ENCODE results near the gene SOCS1. TPM values are rescaled to one million over a fixed set of nuclear protein-coding genes. Genes with fewer than 3 reads are reported as not detected.

Gene SOCS1, protein sequence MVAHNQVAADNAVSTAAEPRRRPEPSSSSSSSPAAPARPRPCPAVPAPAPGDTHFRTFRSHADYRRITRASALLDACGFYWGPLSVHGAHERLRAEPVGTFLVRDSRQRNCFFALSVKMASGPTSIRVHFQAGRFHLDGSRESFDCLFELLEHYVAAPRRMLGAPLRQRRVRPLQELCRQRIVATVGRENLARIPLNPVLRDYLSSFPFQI
- 0.77 and 0.79 TPM in 2 replicates for total RNA-seq

DNA sequence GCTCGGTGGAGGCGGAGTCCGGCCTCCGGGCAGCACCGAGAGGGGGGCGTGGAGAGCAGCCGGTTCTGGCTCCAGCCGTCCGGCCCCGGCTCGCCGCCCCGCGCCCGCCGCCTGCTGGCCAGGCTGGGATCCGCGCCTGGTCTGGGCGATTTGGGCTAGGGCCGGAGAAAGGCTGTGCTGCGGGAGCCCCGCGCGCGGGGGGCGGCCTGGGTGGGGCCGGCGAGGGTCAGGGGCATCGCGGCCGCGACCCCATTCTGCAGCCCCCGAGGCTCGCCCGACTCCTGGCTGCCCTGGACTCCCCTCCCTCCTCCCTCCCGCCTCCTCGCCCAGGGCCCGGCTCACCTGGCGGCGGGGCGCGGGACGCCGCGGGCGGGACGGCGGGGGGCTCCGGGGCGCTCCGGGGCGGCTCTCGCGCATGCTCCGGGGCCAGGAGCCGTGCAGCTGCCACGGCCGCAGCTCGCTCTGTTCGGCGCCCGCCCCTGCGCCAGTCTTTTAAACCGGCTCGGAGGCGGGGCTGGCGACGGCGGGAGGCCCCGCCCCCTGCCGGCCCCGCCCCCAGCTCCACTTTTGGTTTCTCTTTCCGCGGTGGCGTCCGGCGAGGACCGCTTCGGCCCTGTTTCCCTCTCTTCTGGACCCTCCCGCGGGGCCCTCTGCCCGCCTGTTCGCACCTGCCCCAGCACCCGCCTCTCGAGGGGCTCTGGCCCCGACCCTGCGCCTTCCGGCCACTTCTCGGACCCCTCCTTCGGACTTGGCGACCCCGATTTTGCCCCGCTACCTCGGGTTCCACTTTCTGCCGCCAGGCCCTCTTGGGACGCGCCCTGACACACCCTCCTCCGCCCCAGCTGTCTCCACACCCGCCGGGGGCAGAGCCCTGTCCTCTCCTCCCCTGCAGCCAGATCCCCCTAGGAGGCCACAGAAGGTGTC, at the start of gene SOCS1:
Gene SOCS1, minus strand, starts transcription at position 468 of the 924 bp plus-strand sequence. CDS start 726 bp downstream, outside the sequence.
- Histone ChIP-seq H3K27me3 (ENCODE audit: control insufficient read depth, insufficient read depth, low read length) (no peaks in the 10 kb centered on the region), H3K36me3 (ENCODE audit: control insufficient read depth, insufficient read depth, low read length) (no peaks in the 10 kb centered on the region), H3K4me3 (ENCODE audit: low read depth, low read length) (peak within 1 kb of the TSS; percentile 70)
- DNase-seq (ENCODE audit: low read depth), result peak; percentile 50
- TF ChIP-seq, protein P1, sequence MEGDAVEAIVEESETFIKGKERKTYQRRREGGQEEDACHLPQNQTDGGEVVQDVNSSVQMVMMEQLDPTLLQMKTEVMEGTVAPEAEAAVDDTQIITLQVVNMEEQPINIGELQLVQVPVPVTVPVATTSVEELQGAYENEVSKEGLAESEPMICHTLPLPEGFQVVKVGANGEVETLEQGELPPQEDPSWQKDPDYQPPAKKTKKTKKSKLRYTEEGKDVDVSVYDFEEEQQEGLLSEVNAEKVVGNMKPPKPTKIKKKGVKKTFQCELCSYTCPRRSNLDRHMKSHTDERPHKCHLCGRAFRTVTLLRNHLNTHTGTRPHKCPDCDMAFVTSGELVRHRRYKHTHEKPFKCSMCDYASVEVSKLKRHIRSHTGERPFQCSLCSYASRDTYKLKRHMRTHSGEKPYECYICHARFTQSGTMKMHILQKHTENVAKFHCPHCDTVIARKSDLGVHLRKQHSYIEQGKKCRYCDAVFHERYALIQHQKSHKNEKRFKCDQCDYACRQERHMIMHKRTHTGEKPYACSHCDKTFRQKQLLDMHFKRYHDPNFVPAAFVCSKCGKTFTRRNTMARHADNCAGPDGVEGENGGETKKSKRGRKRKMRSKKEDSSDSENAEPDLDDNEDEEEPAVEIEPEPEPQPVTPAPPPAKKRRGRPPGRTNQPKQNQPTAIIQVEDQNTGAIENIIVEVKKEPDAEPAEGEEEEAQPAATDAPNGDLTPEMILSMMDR (IDR thresholded peaks at IDR 0.05; ENCODE audit: insufficient read depth, low read length, severe bottlenecking), result peak; percentile 71
- no peak for FAIRE-seq

DNA sequence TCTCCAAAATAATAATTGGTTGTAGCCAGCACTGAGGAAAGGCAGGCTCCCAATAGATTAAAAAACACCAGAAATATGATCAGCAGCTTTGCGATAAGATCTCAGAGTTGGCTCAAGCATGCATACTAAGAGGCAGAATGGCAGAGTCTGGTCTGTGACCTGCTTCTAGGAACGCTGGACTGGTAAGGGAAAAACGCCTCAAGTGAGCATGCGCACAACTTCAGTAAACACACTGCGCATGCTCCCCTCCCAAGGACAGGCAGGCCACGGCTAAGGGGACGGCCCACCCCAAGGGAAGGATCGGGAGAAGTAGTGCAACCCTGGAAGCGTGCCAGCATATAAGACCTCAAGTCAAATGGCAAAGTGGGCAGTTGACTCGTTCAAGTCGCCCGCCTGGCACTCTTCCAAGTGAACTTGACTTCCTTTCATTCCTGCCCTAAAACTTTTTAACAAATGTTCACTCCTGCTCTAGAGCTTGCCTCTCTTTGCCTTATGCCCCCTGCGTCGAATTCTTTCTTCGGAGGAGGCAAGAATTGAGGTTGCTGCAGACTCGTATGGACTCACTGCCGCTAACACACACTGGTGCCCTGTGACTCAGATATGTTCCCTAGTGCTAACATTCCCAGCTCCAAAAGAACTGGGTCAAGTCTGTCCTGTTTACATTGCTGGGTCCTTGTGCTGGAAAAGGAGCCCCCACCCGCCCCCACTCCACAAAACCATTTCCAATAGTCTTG, 47.6 kb upstream of the SOCS1 start:
- DNase-seq (ENCODE audit: low read depth) (peak; percentile 67), FAIRE-seq (no peak)
- H3K4me3 ChIP-seq (ENCODE audit: low read depth, low read length), result peak overlapping the region; percentile 15

DNA sequence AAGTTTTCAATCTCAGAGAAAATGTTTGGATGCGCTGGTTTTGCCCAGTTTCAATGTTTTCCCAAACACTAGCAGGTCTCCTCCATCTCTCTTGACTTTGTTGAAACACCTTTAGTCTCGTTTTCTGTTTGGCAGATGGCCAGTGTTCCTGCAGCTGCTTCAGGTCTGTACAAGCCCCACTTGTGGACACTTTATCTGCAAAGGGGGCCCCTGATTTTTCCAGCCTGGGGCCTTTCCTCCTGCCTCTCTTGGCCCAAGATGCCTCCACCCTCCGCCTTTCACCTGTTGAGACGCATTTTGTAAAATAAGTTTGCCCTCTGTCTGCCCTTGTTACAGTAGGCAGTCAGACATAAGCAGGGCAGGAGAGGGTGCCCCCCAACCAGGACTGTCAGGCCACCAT, 47.0 kb upstream of the SOCS1 start:
- Histone ChIP-seq H3K4me3 (ENCODE audit: low read depth, low read length) (no peak overlapping the region), H3K36me3 (ENCODE audit: control insufficient read depth, insufficient read depth, low read length) (no peaks in the 10 kb centered on the region), H3K27me3 (ENCODE audit: control insufficient read depth, insufficient read depth, low read length) (no peaks in the 10 kb centered on the region)
- FAIRE-seq (no peak), DNase-seq (ENCODE audit: low read depth) (peak; percentile 51)
- TF ChIP-seq, protein P1 (IDR thresholded peaks at IDR 0.05; ENCODE audit: insufficient read depth, low read length, severe bottlenecking), result no peak

More for the DNA sequence above, 47.6 kb upstream of the SOCS1 start:
- Histone ChIP-seq H3K36me3 (ENCODE audit: control insufficient read depth, insufficient read depth, low read length) (no peaks in the 10 kb centered on the region), H3K27me3 (ENCODE audit: control insufficient read depth, insufficient read depth, low read length) (no peaks in the 10 kb centered on the region)
- TF ChIP-seq, protein P1 (IDR thresholded peaks at IDR 0.05; ENCODE audit: insufficient read depth, low read length, severe bottlenecking), result no peak

DNA sequence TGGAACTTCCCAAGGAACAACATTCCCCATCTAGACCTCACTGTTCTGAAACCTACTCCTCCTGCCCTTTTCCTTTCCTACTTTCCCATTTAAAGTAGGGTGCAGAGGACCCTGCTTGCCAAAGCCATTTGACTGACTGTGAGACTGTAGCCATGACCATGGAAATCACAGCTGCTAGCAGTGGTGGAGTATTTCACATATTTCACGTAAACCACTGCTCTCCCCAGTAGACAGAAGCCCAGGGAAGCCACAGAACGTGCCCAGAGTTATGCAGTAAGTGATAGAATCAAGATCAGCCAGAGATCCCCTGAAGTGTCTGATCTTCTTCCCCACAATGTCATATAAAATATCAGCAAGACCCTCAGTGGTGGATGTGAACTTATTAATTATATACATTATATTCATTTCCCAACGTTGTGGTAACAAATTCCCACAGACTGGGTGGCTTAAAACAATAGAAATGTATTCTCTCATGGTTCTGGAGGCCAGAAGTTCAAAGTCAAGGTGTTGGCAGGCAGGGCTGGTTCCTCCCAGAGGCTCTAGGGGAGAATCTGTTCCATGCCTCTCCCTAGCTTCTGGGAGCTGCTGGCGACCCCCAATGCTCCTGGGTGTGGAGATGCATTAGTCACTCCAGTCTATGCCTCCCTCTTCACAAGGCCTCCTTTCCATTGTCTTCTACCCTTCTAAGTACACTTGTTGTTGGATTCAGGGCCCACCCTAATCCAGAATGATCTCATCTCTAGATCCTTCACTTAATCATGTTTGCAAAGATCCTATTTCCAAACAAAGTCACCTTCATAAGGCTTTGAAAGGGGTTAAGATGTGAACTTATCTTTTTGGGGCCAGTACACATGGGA, 45.9 kb upstream of the SOCS1 start:
- FAIRE-seq (no peak), DNase-seq (ENCODE audit: low read depth) (no peak)
- Histone ChIP-seq H3K36me3 (ENCODE audit: control insufficient read depth, insufficient read depth, low read length) (no peaks in the 10 kb centered on the region), H3K27me3 (ENCODE audit: control insufficient read depth, insufficient read depth, low read length) (no peaks in the 10 kb centered on the region), H3K4me3 (ENCODE audit: low read depth, low read length) (no peak overlapping the region)
- TF ChIP-seq, protein P1 (IDR thresholded peaks at IDR 0.05; ENCODE audit: insufficient read depth, low read length, severe bottlenecking), result no peak

DNA sequence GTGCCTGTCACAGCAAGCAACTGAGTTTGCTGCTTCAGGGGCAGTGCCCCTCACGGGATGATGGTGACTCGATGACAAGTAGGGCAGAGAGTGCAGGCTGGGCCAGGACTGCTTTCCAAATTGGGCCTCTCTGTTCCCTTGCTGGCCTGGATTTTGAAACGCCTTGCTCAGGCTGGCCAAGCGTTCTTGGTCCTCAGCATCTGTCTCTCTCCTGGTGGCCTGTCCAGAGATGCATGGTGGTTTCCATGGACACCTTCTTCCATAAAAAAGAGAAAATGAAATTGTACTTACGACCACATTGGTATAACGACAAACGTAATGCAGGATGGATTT, 44.5 kb upstream of the SOCS1 start:
- Histone ChIP-seq H3K36me3 (ENCODE audit: control insufficient read depth, insufficient read depth, low read length) (no peaks in the 10 kb centered on the region), H3K4me3 (ENCODE audit: low read depth, low read length) (no peak overlapping the region), H3K27me3 (ENCODE audit: control insufficient read depth, insufficient read depth, low read length) (no peaks in the 10 kb centered on the region)
- DNase-seq (ENCODE audit: low read depth) (no peak), FAIRE-seq (no peak)
- TF ChIP-seq, protein P1 (IDR thresholded peaks at IDR 0.05; ENCODE audit: insufficient read depth, low read length, severe bottlenecking), result no peak
